ENCODE measurements around the gene SPACA6.
"Not testable (repeated sequence)": the region's sequence is repeated elsewhere in the genome, so short reads cannot be mapped to it uniquely, and the experiment has no call there.

Gene SPACA6, protein sequence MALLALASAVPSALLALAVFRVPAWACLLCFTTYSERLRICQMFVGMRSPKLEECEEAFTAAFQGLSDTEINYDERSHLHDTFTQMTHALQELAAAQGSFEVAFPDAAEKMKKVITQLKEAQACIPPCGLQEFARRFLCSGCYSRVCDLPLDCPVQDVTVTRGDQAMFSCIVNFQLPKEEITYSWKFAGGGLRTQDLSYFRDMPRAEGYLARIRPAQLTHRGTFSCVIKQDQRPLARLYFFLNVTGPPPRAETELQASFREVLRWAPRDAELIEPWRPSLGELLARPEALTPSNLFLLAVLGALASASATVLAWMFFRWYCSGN

DNA sequence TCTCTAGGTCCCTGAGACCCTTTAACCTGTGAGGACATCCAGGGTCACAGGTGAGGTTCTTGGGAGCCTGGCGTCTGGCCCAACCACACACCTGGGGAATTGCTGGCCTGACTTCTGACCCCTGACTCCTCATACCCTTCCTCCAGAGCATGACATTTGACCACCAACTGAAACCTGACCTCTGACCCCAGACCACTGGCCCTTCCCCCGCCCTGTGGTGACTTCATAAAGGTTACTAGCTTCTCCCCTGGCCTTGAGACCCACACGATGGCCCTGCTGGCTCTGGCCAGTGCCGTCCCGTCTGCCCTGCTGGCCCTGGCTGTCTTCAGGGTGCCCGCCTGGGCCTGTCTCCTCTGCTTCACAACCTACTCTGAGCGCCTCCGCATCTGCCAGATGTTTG, at the start of gene SPACA6:
Gene SPACA6 (plus strand): TSS at position 71 of the 400 bp plus-strand sequence. CDS start 197 bp downstream, at position 268.
- no peak for DNase-seq

DNA sequence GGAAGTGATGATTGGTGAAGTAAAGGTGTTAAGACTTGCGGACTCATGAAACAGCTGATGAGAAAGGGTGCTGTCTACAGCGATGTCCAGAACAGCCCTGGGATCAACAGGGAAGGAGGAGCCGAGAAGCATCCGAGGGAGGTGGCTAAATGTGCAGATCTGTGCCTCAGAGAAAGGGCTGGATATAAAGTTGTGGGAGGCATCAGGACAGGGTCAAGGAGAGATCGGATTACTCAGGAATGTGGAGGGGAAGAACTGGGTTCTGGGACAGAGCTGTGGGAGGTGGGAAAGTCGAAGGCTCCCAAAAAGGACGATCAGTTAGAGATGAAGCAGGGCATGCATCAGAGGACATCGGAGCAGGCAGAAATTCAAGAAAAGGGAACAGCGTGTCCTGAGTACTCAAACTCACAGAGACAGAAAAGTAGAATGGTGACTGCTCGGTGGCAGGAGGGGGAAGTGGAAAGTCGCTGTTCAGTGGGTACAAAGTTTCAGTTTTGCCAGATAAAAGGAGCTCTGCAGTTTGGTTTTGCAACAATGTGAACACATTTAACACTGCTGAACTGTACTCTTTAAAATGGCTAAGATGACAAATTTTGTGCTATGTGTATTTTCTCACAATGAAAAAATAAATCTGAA, 48.4 kb upstream of the SPACA6 start:
- DNase-seq: no peak

DNA sequence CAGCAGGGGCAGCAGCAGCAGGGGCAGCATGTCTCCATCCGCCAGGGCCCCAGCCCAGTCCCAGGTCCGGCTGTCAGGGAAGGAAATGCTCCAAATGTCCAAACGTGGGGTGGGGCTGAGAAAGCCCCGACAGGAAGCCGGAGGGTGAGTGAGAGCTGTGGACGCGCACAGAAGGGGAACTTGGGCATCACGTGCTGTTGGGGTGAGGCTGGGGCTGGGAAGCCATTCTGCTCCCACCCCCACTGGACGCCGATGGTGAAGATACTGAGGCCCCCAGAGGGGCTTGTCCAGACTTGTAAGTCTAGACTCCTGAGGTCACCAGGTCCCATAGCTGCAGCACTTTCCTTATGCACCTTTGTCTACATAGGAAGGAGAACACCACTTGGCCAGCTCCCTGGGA, 46.4 kb upstream of the SPACA6 start, which contains the start of gene SIGLEC14:
Gene SIGLEC14 (minus strand): TSS at position 96 of the 400 bp plus-strand sequence. CDS start 66 bp downstream, at position 30.
- not testable (repeated sequence) for DNase-seq

DNA sequence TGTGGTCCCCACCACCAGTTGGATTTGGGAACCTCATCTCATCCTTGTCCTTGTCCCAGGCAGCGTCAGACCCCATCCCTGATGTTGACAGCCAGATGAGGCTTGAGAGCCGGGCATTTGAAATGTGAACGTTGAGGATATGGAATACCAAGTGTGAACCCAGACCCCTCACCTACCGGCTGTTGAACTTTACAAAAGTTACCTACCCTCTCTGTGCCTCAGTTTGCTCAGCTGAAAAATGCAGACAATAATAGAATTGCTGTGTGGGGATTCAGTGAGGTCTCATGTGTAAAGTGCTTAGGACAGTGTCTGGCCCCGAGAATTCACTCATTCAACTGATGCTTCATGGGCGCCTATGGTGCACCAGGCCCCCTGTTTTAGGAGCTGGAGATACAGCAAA, 45.8 kb upstream of the SPACA6 start:
- no peak for DNase-seq

DNA sequence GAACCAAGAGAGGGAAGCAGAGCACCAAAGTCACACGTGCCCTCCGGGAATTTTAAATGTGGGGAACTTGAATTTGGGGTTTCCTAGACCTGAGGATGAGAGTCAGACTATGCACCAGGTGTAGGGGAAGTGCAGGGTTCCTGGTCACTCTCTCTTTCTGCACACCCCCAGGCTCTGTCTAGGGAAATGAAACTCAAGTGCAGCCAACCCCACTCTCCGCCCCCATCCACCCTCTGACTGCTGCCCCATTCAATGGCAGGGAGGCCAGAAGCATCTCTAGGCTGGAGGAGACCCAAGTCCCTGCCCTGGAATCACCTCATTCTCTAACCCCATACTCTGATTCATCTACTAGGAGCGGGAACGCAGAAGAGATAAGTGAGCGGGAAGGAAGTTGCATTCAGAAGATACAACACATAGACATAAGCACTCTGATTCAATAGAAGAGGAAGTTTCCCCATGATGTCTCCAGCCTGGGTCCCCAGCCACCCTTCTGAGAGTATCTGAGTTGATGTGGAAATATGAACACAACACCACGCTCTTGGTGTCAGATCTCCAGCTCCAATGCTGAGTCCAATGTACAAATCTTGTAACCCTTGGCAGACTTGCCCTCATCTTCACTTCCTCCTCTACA, 41.8 kb upstream of the SPACA6 start:
- DNase-seq: no peak

DNA sequence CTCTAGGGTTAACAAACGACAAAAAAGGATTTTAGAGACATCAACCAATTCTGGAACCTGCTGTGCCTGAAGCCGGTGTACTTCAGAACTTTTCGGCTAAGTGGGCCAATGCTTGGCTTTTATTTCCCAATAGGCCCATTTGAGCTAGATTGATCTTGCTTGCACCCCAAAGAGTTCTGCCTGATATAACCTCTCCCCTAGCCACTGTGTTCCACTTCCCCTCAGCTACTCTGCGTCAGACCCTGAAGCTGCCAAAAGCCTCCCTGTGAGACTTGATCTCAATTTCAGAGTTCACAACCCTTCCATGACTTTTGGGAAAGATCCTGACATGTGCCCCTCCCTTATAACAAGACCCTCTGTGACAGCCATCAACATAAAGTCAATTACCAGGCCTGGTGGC, 40.9 kb upstream of the SPACA6 start:
- no peak for DNase-seq

DNA sequence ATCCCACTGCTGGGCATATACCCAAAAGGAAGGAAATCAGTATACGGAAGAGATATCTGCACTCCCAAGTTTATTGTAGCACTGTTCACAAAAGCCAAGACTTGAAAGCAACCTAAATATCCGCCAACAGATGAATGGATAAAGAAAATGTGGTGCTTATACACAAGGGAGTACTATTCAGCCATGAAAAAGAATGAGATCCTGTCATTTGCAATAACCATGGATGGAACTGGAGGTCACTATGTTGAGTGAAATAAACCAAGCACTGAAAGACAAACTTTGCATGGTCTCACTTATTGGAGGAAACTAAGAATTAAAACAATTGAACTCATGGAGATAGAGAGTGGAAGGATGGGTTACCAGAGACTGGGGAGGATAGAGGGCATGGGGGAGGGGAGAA, 40.0 kb upstream of the SPACA6 start:
- DNase-seq: no peak

DNA sequence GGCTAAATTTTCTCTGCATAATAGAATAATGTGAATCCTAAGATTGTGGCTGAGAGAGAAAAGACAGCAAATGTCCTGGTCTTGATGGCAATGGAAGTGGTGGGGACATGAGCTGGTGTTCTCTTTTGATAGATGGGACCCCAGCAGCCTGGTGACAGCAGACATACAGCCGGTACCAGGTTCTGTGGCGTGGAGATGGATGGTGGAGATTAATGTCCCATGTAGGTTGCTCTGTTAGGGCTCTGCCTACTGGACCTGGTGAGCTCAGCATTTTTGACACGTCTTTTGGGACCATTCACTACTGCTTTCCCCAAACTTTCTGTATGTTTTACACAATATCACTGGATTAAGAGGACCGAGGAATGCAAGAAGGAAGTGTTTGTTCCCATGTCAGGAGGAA, 38.3 kb upstream of the SPACA6 start:
- DNase-seq: no peak

DNA sequence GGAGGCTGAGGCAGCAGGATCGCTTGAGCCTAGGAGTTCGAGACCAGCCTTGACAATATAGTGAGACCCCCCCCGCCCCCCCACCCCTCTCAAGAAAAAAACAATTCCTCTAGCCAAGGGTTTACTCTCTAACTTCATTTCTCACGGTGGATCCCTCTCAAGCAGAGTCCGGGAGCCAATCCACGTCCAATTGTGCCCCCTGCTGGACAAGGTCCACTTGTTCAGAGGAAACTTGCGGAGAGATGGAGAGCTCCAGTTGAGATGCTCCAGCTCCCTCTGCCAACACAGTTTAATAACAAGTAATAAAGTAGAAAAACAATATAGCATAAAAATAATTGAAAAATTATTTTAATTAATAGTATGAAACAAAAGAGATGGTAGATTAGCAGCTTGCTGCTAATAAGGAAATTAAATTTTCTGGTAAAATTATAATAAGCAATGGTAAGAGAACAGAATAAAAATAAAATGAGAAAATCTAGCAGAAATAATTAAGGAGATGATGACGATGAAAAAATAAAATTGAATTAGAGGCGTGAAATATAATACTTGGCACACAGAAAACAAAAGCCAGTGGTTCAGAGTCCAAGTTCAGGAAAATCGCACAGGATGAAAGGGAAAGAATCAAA, 32.0 kb upstream of the SPACA6 start:
- peak; percentile 68 for DNase-seq

DNA sequence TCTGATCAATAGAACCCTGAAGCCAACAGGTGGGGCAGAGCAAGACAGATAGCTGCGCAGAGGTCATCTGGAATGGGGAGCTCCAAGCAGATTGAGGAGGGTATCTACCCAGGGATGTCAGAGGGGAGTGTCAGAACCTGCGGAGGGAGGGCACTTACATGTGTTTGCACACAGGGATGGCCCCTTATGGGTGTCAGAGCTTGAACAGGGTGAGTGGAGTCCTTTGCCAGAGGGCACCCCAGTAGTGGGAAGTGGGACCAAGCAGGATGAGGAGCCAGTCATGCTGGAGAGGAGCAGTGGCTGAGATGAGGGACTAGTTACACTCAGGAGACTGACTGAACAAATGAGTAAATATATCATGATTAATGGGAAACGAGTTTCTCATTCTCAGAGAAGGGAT, 29.5 kb upstream of the SPACA6 start:
- DNase-seq: no peak

DNA sequence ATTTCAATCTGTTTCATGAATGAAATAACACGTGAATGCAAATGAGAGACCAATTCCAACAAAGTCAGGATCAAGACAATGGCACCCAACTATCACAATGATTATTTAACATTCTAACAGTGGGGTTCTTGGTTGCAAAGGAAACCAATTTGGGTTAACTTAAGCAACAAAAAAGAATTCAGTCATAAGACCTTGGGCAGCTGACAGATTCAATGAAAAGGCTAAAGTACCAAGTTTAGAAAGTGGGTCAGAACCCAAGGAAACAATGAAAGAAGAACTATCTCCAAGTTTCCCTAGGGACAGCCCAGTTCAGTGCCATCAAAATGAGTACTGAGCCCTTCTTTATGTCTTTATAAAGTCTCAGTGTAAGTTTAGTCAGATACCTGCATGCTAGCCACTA, 29.0 kb upstream of the SPACA6 start:
- DNase-seq: no peak

DNA sequence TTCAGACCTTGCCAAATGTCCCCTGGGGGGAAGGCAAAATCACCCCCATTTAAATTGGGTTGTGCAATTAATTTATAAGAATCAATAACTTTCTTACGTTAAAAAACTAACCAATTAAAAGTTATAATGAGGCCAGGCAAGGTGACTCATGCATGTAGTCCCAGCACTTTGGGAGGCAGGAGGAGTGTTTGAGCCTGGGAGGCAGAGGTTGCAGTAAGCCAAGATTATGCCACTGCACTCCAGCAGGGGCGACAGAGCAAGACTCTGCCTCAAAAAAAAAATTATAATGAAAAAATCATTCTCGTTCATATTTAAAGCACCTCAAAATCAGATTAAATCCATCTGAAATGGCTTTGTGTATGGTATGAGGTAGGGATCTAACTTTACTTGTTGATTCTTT, 28.1 kb upstream of the SPACA6 start:
- DNase-seq: no peak

DNA sequence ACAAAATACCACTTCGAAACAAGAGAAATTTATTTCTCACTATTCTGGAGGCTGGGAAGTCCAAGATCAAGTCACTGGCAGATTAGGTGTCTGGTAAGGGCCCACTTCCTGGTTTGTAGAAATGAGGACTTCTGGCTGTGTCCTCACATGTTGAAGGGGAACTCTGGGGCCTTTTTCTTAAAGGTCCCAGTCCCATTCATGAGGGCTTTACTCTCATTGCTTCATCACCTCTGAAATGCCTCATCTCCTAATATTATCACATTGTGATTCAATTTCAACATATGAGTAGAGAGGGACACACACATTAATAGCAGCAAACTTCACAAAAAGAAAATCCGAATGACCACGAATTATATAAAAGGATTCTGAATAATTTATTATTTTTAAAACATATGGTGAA, 24.9 kb upstream of the SPACA6 start:
- no peak for DNase-seq

DNA sequence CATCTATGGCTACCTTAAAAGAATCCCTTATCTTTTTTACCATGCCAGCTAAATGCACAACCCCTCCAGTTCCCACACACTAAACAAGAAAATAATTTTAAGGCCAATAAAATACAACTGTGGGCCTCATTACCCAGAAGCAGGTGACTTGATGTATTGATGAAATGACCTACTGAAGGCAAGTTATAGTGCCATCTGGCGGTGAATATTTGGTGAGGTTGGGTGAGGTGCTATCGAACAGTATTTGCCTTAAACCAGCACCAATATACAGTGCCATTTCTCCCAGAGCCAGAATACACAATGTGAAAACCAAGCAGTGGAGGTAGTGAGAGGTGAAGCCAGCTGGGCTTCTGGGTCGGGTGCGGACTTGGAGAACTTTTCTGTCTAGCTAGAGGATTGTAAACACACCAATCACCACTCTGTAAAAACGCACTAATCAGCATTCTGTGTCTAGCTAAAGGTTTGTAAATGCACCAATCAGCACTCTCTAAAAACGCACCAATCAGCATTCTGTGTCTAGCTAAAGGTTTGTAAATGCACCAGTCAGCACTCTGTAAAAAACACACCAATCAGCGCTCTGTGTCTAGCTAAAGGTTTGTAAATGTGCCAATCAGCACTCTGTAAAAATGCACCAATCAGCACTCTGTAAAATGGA, 17.1 kb upstream of the SPACA6 start:
- not testable (repeated sequence) for DNase-seq

DNA sequence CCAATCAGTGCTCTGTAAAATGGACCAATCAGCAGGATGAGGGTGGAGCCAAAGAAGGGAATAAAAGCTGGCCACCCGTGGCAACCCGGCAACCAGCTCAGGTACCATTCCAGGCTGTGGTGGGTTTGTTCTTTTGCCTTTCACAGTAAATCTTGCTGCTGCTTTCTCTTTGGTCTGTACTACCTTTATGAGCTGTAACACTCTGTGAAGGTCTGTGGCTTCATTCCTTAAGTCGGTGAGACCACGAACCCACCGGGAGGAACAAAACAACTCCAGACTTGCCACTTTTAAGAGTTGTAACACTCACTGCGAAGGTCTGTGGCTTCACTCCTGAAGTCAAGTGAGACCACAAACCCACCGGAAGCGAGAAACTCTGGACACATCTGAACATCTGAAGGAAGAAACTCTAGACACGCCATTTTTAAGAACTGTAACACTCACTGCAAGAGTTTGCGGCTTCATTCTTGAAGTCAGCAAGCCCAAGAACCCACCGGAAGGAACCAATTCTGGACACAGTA, 16.5 kb upstream of the SPACA6 start:
- no peak for DNase-seq

DNA sequence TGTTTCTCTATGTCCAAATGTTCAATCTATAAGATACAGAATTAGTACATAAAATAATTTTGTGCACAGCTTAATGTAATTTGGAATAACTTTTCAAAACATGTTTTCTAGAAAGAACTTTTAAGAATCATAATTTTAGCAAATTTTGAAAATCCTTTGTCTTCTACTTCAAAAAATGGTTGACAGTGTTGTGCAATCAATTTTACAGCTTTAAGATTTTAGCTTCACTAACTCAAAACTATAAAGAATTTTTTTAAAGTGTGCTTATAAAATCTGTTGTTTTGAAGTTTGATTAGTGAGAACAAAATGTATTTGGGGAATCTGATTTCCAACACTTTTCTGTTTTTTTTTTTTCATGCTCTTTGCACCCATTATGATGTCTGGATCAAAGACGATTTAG, 12.7 kb upstream of the SPACA6 start:
- no peak for DNase-seq

DNA sequence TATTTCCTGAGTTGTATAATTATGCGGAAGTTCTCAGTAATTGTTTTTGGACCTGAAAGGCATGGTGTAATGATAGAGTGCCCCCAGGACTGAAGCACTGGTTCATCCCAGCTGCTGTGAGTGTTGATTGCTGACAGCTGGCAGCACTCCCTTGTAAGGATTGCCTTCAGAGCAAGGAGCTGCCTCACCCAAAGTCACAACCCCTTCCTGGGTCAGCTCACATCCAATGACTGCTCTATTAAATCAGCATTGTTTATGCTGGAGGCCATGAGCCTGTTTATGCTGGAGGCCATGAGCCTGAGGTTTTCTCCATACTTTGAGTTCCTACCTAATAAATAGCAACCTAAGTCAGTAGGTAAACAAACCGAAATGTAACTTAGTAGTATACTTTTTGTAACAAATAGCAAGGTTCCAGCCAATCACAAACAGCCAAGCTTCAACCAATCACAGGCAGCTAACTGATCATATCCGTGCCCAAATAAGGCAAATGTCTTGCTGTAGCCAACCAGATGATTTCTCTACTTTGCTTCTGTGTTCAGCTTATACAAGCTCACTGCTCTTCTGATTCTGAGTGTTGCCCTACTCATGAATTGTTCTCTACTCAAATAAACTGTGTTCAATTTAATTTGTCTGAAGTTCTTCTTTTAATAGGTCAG, 11.7 kb upstream of the SPACA6 start:
- no peak for DNase-seq

DNA sequence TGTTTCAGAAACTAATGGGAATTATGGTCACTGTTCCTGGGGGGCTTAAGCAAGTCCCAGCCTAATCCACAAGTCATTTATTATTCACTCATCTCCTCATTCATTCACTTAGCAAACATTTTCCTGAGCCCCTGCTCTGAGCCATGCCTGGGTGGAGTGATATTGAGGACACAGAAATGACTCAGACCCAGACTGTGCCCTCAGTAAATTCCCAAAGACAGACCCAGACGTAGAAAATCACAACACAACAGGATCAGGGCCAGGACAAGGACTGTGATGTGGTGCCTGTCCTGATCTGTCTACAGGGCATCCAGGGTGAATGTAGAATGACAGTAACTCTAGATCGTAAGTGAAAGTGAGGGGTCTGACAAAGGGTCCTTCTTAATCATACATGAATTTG, 7.0 kb upstream of the SPACA6 start:
- DNase-seq: no peak

DNA sequence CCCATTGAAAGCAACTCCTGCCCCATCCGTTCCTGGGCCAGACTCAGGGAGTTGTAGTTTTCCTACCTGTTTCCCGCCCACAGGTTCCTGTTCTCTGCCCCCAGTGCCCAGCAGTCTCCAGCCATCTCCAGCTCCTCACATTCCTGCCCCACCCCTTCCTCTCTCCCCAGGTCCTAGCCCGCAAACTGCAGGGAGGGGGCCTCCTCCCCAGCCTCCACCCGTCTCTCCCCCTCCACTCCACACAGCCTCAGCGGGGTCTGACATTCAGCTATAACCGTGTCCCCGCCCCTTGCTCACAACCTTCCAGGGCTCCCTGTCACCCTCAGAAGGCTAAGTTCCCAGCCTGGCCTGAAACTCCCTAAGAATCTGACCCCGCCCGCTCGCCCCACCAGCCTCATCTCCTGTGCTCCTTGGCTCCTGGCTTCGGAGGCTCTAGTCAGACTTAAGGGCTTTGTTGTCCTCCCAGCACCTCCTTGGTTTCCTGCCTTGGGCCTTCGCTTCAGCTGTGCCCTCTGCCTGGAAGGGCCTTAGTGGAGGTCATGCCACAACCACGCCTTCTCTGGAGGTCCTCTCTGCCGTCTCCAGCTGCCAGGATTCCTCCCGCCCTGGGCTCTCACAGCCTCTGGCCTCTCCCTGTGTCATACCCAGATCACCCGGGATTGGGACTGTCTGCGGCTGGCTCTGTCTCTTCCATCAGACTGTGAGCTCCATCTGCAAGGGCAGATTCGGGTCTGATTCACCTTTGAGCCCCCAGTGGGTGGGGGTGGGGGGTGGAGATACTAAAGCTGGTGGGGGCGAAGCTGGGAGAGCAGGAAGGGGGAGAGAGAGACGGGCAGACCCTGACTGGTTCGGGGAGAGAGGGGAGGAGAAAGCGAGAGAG, 5.1 kb upstream of the SPACA6 start:
- peak; percentile 59 for DNase-seq

DNA sequence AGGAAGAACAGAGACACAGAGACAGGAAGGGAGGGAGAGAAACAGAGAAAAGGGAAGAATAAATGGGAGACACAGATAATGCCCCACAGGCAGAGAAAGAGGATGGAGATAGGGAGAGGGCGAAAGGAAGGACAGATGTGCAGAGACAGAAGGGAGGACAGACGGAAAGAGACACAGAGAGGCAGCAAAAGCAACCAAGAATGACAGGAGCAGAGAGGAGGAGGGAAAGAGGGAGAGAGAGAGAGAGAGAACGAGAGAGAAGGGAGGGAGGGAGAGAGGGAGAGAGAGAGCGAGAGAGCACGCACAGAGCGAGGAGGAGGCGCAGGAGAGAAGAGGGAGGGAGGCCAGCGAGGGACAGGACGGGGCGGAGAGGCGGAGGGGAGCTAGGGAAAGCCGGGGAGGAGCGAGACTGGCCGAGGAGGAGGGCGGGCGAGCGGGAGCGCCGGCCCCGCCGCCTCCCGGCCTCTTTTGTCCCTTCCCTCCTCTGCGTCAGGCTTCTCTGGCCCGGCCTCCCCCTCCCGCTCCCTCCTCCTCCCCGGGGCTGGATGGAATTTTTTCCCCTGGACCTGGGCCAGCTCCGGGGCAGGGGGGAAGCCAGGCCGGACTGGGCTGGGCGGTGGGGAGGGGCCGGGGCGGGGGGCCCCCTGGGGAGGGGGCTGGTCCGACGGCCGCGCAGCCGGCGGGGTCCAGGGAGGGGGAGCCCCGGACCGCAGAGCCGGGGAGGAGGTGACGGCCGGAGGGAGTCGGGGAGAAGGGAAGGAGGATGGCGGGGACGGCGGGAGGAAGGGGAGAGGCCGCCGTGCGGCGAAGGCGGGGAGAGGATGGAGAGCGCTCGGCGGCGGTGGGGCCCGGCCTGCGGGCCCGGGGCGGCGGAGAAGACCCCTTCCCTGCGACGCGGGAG, 4.2 kb upstream of the SPACA6 start:
- peak; percentile 97 for DNase-seq
